Gastroesophageal sphincter (tissue), 3 donors: Measurements from ENCODE around the gene ZNF175.
"Not testable (repeated sequence)": the region's sequence is repeated elsewhere in the genome, so short reads cannot be mapped to it uniquely, and the experiment has no call there.

Experiments used
- EP300 ChIP-seq: sonication (generic); formaldehyde crosslinking; IDR thresholded peaks from one replicate; pipeline ENCODE4 v1.6.1; 2017; ENCODE audit warnings: antibody characterized with exemption, mild to moderate bottlenecking
- POLR2AphosphoS5 ChIP-seq: sonication (generic); formaldehyde crosslinking; IDR thresholded peaks from one replicate; pipeline ENCODE4 v1.6.1; 2017; ENCODE audit warnings: antibody characterized with exemption
- TF ChIP-seq, protein P1 (sequence below), 4 experiments: fragments of 200-600 bp in 2 of 4; fragments of 450-650 bp in 2 of 4; sonication (generic) in 1 of 4; IDR thresholded peaks; one replicate each; pipeline ENCODE4 v1.5.1; 2017 to 2019; ENCODE audit warnings: antibody characterized with exemption in 4 of 4, mild to moderate bottlenecking in 2 of 4, moderate library complexity in 2 of 4

DNA sequence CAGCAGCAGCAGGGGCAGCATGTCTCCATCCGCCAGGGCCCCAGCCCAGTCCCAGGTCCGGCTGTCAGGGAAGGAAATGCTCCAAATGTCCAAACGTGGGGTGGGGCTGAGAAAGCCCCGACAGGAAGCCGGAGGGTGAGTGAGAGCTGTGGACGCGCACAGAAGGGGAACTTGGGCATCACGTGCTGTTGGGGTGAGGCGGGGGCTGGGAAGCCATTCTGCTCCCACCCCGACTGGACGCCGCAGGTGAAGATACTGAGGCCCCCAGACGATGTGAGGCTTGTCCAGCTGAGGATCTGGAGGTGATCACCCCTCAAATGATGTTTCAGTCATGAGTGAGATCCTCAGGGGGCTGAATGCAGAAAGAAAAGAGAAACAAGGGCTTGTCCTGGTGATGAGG is 59.2 kb downstream of the ZNF175 start, which contains the start of gene SIGLEC5:
- not testable (repeated sequence) for TF ChIP-seq POLR2AphosphoS5, EP300
- TF ChIP-seq, protein P1, sequence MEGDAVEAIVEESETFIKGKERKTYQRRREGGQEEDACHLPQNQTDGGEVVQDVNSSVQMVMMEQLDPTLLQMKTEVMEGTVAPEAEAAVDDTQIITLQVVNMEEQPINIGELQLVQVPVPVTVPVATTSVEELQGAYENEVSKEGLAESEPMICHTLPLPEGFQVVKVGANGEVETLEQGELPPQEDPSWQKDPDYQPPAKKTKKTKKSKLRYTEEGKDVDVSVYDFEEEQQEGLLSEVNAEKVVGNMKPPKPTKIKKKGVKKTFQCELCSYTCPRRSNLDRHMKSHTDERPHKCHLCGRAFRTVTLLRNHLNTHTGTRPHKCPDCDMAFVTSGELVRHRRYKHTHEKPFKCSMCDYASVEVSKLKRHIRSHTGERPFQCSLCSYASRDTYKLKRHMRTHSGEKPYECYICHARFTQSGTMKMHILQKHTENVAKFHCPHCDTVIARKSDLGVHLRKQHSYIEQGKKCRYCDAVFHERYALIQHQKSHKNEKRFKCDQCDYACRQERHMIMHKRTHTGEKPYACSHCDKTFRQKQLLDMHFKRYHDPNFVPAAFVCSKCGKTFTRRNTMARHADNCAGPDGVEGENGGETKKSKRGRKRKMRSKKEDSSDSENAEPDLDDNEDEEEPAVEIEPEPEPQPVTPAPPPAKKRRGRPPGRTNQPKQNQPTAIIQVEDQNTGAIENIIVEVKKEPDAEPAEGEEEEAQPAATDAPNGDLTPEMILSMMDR (IDR thresholded peaks at IDR 0.05) = not testable (repeated sequence)
